HEK293T (cell line): ENCODE data around the gene SEC22C.

Source experiments
- ARNT ChIP-seq: fragments of 450-650 bp; IDR thresholded peaks from 2 replicates; pipeline ENCODE4 v1.6.1; 2017; ENCODE audit warnings: mild to moderate bottlenecking
- FOXA1 ChIP-seq: fragments of 450-650 bp; IDR thresholded peaks from 2 replicates; pipeline ENCODE4 v1.6.1; 2016; ENCODE audit warnings: mild to moderate bottlenecking
- FOXM1 ChIP-seq: fragments of 450-650 bp; IDR thresholded peaks from 2 replicates; pipeline ENCODE4 v1.6.1; 2017; ENCODE audit warnings: mild to moderate bottlenecking, borderline replicate concordance
- LEF1 ChIP-seq: fragments of 450-650 bp; IDR thresholded peaks from 2 replicates; pipeline ENCODE4 v1.6.1; 2017; ENCODE audit warnings: mild to moderate bottlenecking, borderline replicate concordance
- NFRKB ChIP-seq: fragments of 450-650 bp; IDR thresholded peaks from 2 replicates; pipeline ENCODE4 v1.6.1; 2016; ENCODE audit warnings: mild to moderate bottlenecking, moderate library complexity
- TF ChIP-seq, protein P1 (sequence below): fragments of 450-650 bp; IDR thresholded peaks from 2 replicates; pipeline ENCODE4 v1.6.1; 2016

DNA sequence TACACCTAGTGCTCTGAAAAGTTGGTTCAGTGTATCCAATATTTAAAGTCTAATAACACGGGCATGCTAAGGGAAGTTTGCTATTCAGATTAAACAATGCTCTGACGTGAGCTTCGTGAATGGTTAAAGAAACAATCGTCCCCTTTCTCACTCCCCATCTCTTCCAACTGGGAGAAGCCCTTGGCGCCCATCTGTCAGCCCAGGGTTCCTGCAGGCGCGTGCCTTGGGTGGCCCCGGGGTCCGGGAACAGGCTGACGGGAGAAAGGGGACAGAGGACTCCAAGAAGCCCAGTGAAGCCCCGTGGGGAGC, 413 bp downstream of the SEC22C start:
- TF ChIP-seq NFRKB (no peak), FOXM1 (no peak), LEF1 (no peak), ARNT (no peak), FOXA1 (no peak)
- TF ChIP-seq, protein P1, sequence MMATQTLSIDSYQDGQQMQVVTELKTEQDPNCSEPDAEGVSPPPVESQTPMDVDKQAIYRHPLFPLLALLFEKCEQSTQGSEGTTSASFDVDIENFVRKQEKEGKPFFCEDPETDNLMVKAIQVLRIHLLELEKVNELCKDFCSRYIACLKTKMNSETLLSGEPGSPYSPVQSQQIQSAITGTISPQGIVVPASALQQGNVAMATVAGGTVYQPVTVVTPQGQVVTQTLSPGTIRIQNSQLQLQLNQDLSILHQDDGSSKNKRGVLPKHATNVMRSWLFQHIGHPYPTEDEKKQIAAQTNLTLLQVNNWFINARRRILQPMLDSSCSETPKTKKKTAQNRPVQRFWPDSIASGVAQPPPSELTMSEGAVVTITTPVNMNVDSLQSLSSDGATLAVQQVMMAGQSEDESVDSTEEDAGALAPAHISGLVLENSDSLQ, result no peak
